Neural cell (in vitro differentiated cells): ENCODE measurements around the gene CYGB.

Source experiments
- CTCF ChIP-seq: fragments of 450-650 bp; IDR thresholded peaks from 2 replicates; pipeline ENCODE4 v1.5.1; 2014; ENCODE audit warnings: antibody characterized with exemption, mild to moderate bottlenecking, moderate library complexity; ENCODE audit not compliant: poor library complexity, severe bottlenecking
- EP300 ChIP-seq: fragments of 450-650 bp; conservative IDR thresholded peaks from 2 replicates; pipeline ENCODE4 v1.6.1; 2014; ENCODE audit warnings: antibody characterized with exemption, mild to moderate bottlenecking, moderate library complexity; ENCODE audit not compliant: poor library complexity, severe bottlenecking
- EZH2 ChIP-seq: fragments of 200-600, 300-800 bp; shearing (Covaris generic), sonication (generic); IDR thresholded peaks from 2 replicates; pipeline ENCODE4 v1.6.1; 2014; ENCODE audit warnings: antibody characterized with exemption, low read length, borderline replicate concordance, mild to moderate bottlenecking; ENCODE audit not compliant: insufficient read depth, poor library complexity, severe bottlenecking
- MXI1 ChIP-seq: fragments of 450-650 bp; conservative IDR thresholded peaks from 2 replicates; pipeline ENCODE4 v1.6.1; 2014; ENCODE audit warnings: antibody characterized with exemption, mild to moderate bottlenecking; ENCODE audit not compliant: poor library complexity, severe bottlenecking
- POLR2AphosphoS5 ChIP-seq: IDR thresholded peaks from 2 replicates; pipeline ENCODE4 v1.6.1; 2012
- RAD21 ChIP-seq: fragments of 450-650 bp; conservative IDR thresholded peaks from 2 replicates; pipeline ENCODE4 v1.6.1; 2014; ENCODE audit warnings: antibody characterized with exemption, mild to moderate bottlenecking, moderate library complexity
- SMC3 ChIP-seq: fragments of 450-650 bp; conservative IDR thresholded peaks from 2 replicates; pipeline ENCODE4 v1.6.1; 2014; ENCODE audit warnings: antibody characterized with exemption, mild to moderate bottlenecking, moderate library complexity; ENCODE audit not compliant: poor library complexity
- TAF1 ChIP-seq: IDR thresholded peaks from 2 replicates; pipeline ENCODE4 v1.6.1; 2012; ENCODE audit warnings: low read depth
- TF ChIP-seq, protein P1 (sequence below): IDR thresholded peaks from 2 replicates; pipeline ENCODE4 v1.6.1; 2012; ENCODE audit warnings: borderline replicate concordance

- TF ChIP-seq, protein P1, sequence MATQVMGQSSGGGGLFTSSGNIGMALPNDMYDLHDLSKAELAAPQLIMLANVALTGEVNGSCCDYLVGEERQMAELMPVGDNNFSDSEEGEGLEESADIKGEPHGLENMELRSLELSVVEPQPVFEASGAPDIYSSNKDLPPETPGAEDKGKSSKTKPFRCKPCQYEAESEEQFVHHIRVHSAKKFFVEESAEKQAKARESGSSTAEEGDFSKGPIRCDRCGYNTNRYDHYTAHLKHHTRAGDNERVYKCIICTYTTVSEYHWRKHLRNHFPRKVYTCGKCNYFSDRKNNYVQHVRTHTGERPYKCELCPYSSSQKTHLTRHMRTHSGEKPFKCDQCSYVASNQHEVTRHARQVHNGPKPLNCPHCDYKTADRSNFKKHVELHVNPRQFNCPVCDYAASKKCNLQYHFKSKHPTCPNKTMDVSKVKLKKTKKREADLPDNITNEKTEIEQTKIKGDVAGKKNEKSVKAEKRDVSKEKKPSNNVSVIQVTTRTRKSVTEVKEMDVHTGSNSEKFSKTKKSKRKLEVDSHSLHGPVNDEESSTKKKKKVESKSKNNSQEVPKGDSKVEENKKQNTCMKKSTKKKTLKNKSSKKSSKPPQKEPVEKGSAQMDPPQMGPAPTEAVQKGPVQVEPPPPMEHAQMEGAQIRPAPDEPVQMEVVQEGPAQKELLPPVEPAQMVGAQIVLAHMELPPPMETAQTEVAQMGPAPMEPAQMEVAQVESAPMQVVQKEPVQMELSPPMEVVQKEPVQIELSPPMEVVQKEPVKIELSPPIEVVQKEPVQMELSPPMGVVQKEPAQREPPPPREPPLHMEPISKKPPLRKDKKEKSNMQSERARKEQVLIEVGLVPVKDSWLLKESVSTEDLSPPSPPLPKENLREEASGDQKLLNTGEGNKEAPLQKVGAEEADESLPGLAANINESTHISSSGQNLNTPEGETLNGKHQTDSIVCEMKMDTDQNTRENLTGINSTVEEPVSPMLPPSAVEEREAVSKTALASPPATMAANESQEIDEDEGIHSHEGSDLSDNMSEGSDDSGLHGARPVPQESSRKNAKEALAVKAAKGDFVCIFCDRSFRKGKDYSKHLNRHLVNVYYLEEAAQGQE: no peak
- TF ChIP-seq CTCF: no peak
- no peak for TF ChIP-seq SMC3
- no peak for TF ChIP-seq POLR2AphosphoS5
- TF ChIP-seq EP300: no peak
- TF ChIP-seq RAD21: no peak
- no peak for TF ChIP-seq EZH2
- no peak for TF ChIP-seq MXI1
- no peak for TF ChIP-seq TAF1
Measured at GRCh38 chr17:76562734-76563148, 25.2 kb upstream of the CYGB start.
